ENCODE measurements around the gene GALNTL6.

GALNTL6 gene

GRCh38 chr4:172819353-172819752 is 1006.1 kb downstream of the GALNTL6 start:
- no peak for DNase-seq (ENCODE audit: low read depth)
- TF ChIP-seq CTCF (IDR thresholded peaks at IDR 0.05; ENCODE audit: control insufficient read depth, insufficient read depth, low read depth, low read length, missing control alignments): no peak
- no peak overlapping the region for H3K4me3 ChIP-seq (ENCODE audit: control insufficient read depth, low read depth, low read length)

- no peak for TF ChIP-seq CTCF (IDR thresholded peaks at IDR 0.05; ENCODE audit: control insufficient read depth, insufficient read depth, low read depth, low read length, missing control alignments)
- DNase-seq (ENCODE audit: low read depth): no peak
These were observed 1009.1 kb downstream of the GALNTL6 start for GRCh38 chr4:172822331-172822730.

GRCh38 chr4:172826346-172826745 is 1013.1 kb downstream of the GALNTL6 start:
- no peak overlapping the region for H3K4me3 ChIP-seq (ENCODE audit: control insufficient read depth, low read depth, low read length)
- TF ChIP-seq CTCF (IDR thresholded peaks at IDR 0.05; ENCODE audit: control insufficient read depth, insufficient read depth, low read depth, low read length, missing control alignments): no peak
- no peak for DNase-seq (ENCODE audit: low read depth)

More at GRCh38 chr4:172822331-172822730, 1009.1 kb downstream of the GALNTL6 start:
- H3K4me3 ChIP-seq (ENCODE audit: control insufficient read depth, low read depth, low read length): no peak overlapping the region

GRCh38 chr4:172826861-172827260 is 1013.7 kb downstream of the GALNTL6 start:
- TF ChIP-seq CTCF (IDR thresholded peaks at IDR 0.05; ENCODE audit: control insufficient read depth, insufficient read depth, low read depth, low read length, missing control alignments): no peak
- no peak for DNase-seq (ENCODE audit: low read depth)
- no peak overlapping the region for H3K4me3 ChIP-seq (ENCODE audit: control insufficient read depth, low read depth, low read length)

- TF ChIP-seq CTCF (IDR thresholded peaks at IDR 0.05; ENCODE audit: control insufficient read depth, insufficient read depth, low read depth, low read length, missing control alignments): peak; percentile 34
- H3K4me3 ChIP-seq (ENCODE audit: control insufficient read depth, low read depth, low read length): no peak overlapping the region
- no peak for DNase-seq (ENCODE audit: low read depth)
These were observed 1017.1 kb downstream of the GALNTL6 start for GRCh38 chr4:172830295-172830764.

- DNase-seq (ENCODE audit: low read depth): no peak
- H3K4me3 ChIP-seq (ENCODE audit: control insufficient read depth, low read depth, low read length): no peak overlapping the region
These were observed 1023.5 kb downstream of the GALNTL6 start for GRCh38 chr4:172836661-172837060.

More at GRCh38 chr4:172836661-172837060, 1023.5 kb downstream of the GALNTL6 start:
- no peak for TF ChIP-seq CTCF (IDR thresholded peaks at IDR 0.05; ENCODE audit: control insufficient read depth, insufficient read depth, low read depth, low read length, missing control alignments)
